OCI-LY1 (cell line): ENCODE measurements around the gene RCAN3.

Experiments
- H2AFZ ChIP-seq: fragments of 200-600 bp; sonication (generic), shearing (Covaris generic); 2 replicates; pipeline ENCODE4 v1.6.0; 2014; ENCODE audit warnings: antibody characterized with exemption, mild to moderate bottlenecking, low read length
- H3F3A ChIP-seq: fragments of 200-600 bp; sonication (generic), shearing (Covaris generic); 2 replicates; pipeline ENCODE4 v1.6.0; 2014; ENCODE audit warnings: mild to moderate bottlenecking, antibody characterized with exemption, low read length, moderate library complexity; ENCODE audit not compliant: insufficient read depth
- H3K27ac ChIP-seq: fragments of 200-600 bp; sonication (generic); 2 replicates; pipeline ENCODE4 v1.5.1; 2014; ENCODE audit warnings: low read length, mixed run types, mild to moderate bottlenecking, low read depth; ENCODE audit not compliant: poor library complexity, severe bottlenecking
- H3K27me3 ChIP-seq: fragments of 200-600 bp; sonication (generic); 2 replicates; pipeline ENCODE4 v1.6.0; 2014; ENCODE audit warnings: antibody characterized with exemption, mild to moderate bottlenecking, low read length, moderate library complexity; ENCODE audit not compliant: insufficient read depth
- H3K36me3 ChIP-seq: fragments of 200-600 bp; sonication (generic); 2 replicates; pipeline ENCODE4 v1.6.1; 2014; ENCODE audit warnings: mild to moderate bottlenecking, antibody characterized with exemption, low read length, moderate library complexity, mixed read lengths; ENCODE audit not compliant: insufficient read depth
- H3K4me1 ChIP-seq: fragments of 200-600 bp; sonication (generic); 2 replicates; pipeline ENCODE4 v1.5.1; 2014; ENCODE audit warnings: mild to moderate bottlenecking, low read length, moderate library complexity; ENCODE audit not compliant: insufficient read depth, severe bottlenecking
- H3K4me2 ChIP-seq: fragments of 200-600 bp; sonication (generic), shearing (Covaris generic); 2 replicates; pipeline ENCODE4 v1.6.1; 2014; ENCODE audit warnings: low read length
- H3K4me3 ChIP-seq: fragments of 200-600 bp; sonication (generic); 2 replicates; pipeline ENCODE4 v1.5.1; 2014; ENCODE audit warnings: low read length, low read depth, mild to moderate bottlenecking, mixed read lengths; ENCODE audit not compliant: poor library complexity, severe bottlenecking
- H3K79me2 ChIP-seq: fragments of 200-600 bp; shearing (Covaris generic); 2 replicates; pipeline ENCODE4 v1.6.1; 2016; ENCODE audit warnings: mixed run types, low read length, mixed read lengths; ENCODE audit not compliant: insufficient read depth
- H3K9ac ChIP-seq: fragments of 200-600 bp; sonication (generic), shearing (Covaris generic); 2 replicates; pipeline ENCODE4 v1.6.1; 2014; ENCODE audit warnings: mild to moderate bottlenecking, low read length, mixed read lengths
- H3K9me2 ChIP-seq: fragments of 200-600 bp; sonication (generic), shearing (Covaris generic); 2 replicates; pipeline ENCODE4 v1.6.1; 2014; ENCODE audit warnings: low read depth, mild to moderate bottlenecking, low read length, mixed read lengths
- H3K9me3 ChIP-seq: fragments of 200-600 bp; shearing (Covaris generic); 2 replicates; pipeline ENCODE4 v1.6.1; 2014; ENCODE audit warnings: low read length, mixed read lengths
- H4K20me1 ChIP-seq: fragments of 200-600 bp; sonication (generic), shearing (Covaris generic); 2 replicates; pipeline ENCODE4 v1.6.0; 2016; ENCODE audit warnings: mild to moderate bottlenecking, low read length; ENCODE audit not compliant: insufficient read depth
- CTCF ChIP-seq: fragments of 200-600 bp; sonication (generic), shearing (Covaris generic); IDR thresholded peaks from 2 replicates; pipeline ENCODE4 v1.5.1; 2017; ENCODE audit warnings: mild to moderate bottlenecking, antibody characterized with exemption, low read length, moderate library complexity, mixed read lengths
- EZH2 ChIP-seq: fragments of 200-600 bp; sonication (generic), shearing (Covaris generic); IDR thresholded peaks from 2 replicates; pipeline ENCODE4 v1.8.0; 2017; ENCODE audit warnings: borderline replicate concordance, mixed run types, mild to moderate bottlenecking, antibody characterized with exemption, low read length, moderate library complexity, mixed read lengths

RCAN3 gene

DNA sequence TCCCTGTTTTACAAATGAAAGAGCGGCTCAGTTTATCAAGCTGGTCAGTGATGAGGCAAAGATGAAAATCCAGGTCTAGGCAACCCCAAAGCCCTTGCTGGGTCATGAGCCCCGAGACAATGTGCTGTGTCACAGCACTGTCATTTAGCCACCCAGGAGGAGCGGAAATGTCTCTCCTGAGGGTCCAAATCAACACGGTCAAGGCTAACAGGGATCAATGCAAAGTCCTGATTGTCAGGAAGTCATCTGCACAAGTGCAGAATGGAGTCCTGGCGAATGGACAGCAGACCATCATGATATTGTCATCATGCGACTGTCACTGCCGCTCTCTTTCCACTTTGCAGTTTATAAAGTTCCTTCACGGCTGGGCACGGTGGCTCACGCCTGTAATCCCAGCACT, 83.5 kb downstream of the RCAN3 start:
- Histone ChIP-seq H3K9me2 (no peaks in the 10 kb centered on the region), H3K27ac (no peak overlapping the region), H3K9me3 (no peaks in the 10 kb centered on the region), H3K4me3 (no peak overlapping the region), H3K79me2 (no peaks in the 10 kb centered on the region), H3K27me3 (peaks cover 3% of the 10 kb centered on the region; the same call in 1 of the 2 replicates), H3K4me2 (no peak overlapping the region), H3K36me3 (no peaks in the 10 kb centered on the region), H3F3A (no peaks in the 10 kb centered on the region), H4K20me1 (no peaks in the 10 kb centered on the region), H3K9ac (no peak overlapping the region), H3K4me1 (peaks cover 4% of the 10 kb centered on the region), H2AFZ (no peak overlapping the region)
- TF ChIP-seq EZH2 (no peak), CTCF (no peak)

GRCh38 chr1:24586970-24587820, 84.6 kb downstream of the RCAN3 start:
- Histone ChIP-seq H3K27ac (no peak overlapping the region), H3K9me3 (no peaks in the 10 kb centered on the region), H3K9ac (no peak overlapping the region), H3K4me3 (no peak overlapping the region), H2AFZ (no peak overlapping the region), H3K27me3 (peaks cover 3% of the 10 kb centered on the region; the same call in 1 of the 2 replicates), H3K4me2 (no peak overlapping the region; the same call in 1 of the 2 replicates), H4K20me1 (no peaks in the 10 kb centered on the region), H3K4me1 (peaks cover 4% of the 10 kb centered on the region), H3K79me2 (no peaks in the 10 kb centered on the region), H3K36me3 (no peaks in the 10 kb centered on the region), H3K9me2 (no peaks in the 10 kb centered on the region), H3F3A (no peaks in the 10 kb centered on the region)
- no peak for TF ChIP-seq EZH2
- TF ChIP-seq CTCF = peak; percentile 79

- Histone ChIP-seq H3F3A (no peaks in the 10 kb centered on the region), H3K9ac (no peak overlapping the region), H3K9me3 (no peaks in the 10 kb centered on the region), H3K4me1 (peaks cover 4% of the 10 kb centered on the region), H3K27me3 (peaks cover 3% of the 10 kb centered on the region; the same call in 1 of the 2 replicates), H3K79me2 (no peaks in the 10 kb centered on the region), H3K4me2 (no peak overlapping the region), H3K27ac (no peak overlapping the region), H4K20me1 (no peaks in the 10 kb centered on the region), H3K9me2 (no peaks in the 10 kb centered on the region), H3K36me3 (no peaks in the 10 kb centered on the region), H3K4me3 (no peak overlapping the region), H2AFZ (no peak overlapping the region)
- TF ChIP-seq EZH2 (no peak), CTCF (no peak)
Measured at GRCh38 chr1:24588573-24588972, 85.9 kb downstream of the RCAN3 start.
